Prostate gland (tissue), 2 donors: ENCODE results near the gene AAMP. TPM values are rescaled to one million over a fixed set of nuclear protein-coding genes. Genes with fewer than 3 reads are reported as not detected.
A peak's percentile ranks its signal among the peaks of the same experiment; 100 is the strongest.

Source experiments
- DNase-seq: peaks from one replicate; pipeline ENCODE4 v3.0.0-alpha.2; 2019; ENCODE audit warnings: low spot score
- H3K27ac ChIP-seq, 2 donors: fragments of 200-600 bp; sonication (generic); 2 replicates each; pipeline ENCODE4 v1.5.1; 2017 to 2019
- H3K27me3 ChIP-seq: fragments of 200-600 bp; sonication (generic); replicated peaks from 2 replicates; pipeline ENCODE4 v1.5.1; 2019; ENCODE audit not compliant: insufficient read depth
- H3K36me3 ChIP-seq, 2 donors: fragments of 200-600 bp; sonication (generic); 1 replicate in 1 of 2; 2 replicates in 1 of 2; pipeline versions ENCODE4 v1.5.1 to v1.8.1; 2017 to 2019
- H3K4me1 ChIP-seq: fragments of 200-600 bp; sonication (generic); replicated peaks from 2 replicates; pipeline ENCODE4 v1.5.1; 2019
- H3K4me3 ChIP-seq, 2 donors: fragments of 200-600 bp; sonication (generic); 2 replicates each; pipeline ENCODE4 v1.5.1; 2017 to 2019
- H3K9me3 ChIP-seq: fragments of 200-600 bp; sonication (generic); 2 replicates; pipeline ENCODE4 v1.5.1; 2017
- POLR2A ChIP-seq: fragments of 450-650 bp; IDR thresholded peaks from one replicate; pipeline ENCODE4 v1.6.1; 2016; ENCODE audit warnings: antibody characterized with exemption, mild to moderate bottlenecking
- POLR2AphosphoS5 ChIP-seq: sonication (generic); formaldehyde crosslinking; IDR thresholded peaks from one replicate; pipeline ENCODE4 v1.6.1; 2017; ENCODE audit warnings: antibody characterized with exemption
- whole genome bisulfite sequencing: methylation state at CpG from one replicate; pipeline ENCODE4 v1.1.5; 2018; 5-methylcytosine and 5-hydroxymethylcytosine counted together
- intact Hi-C: fragments of 100-400 bp; cut with DNase I; formaldehyde crosslinking; loops from one replicate; pipeline ENCODE4 v1.14.2; 2022
- total RNA-seq, 2 donors: library from RNA; depleted of rRNA; stranded (reverse); fragments of >200 nt; gene quantifications; one replicate each; pipeline ENCODE4 v1.1.0, GENCODE V29; 2016
- TF ChIP-seq, protein P1 (sequence below), 4 experiments: fragments of 200-600 bp in 2 of 4; fragments of 450-650 bp in 2 of 4; sonication (generic) in 2 of 4; IDR thresholded peaks; 1 replicate in 3 of 4; 2 replicates in 1 of 4; pipeline ENCODE4 v1.5.1; 2016 to 2019; ENCODE audit warnings: antibody characterized with exemption in 4 of 4, mild to moderate bottlenecking in 2 of 4, moderate library complexity in 2 of 4

The AAMP gene
- total RNA-seq, 2 donors from 2014 or later = 217 to 237 TPM

GRCh38 chr2:218224186-218224585, 45.8 kb downstream of the AAMP start:
- Histone ChIP-seq H3K4me1 (peaks cover 9% of the 10 kb centered on the region), H3K4me3 (no peak overlapping the region), H3K9me3 (no peaks in the 10 kb centered on the region), H3K27ac (no peak overlapping the region), H3K36me3 (no peaks in the 10 kb centered on the region), H3K27me3 (no peaks in the 10 kb centered on the region)
- TF ChIP-seq POLR2AphosphoS5 = no peak
- TF ChIP-seq, protein P1, sequence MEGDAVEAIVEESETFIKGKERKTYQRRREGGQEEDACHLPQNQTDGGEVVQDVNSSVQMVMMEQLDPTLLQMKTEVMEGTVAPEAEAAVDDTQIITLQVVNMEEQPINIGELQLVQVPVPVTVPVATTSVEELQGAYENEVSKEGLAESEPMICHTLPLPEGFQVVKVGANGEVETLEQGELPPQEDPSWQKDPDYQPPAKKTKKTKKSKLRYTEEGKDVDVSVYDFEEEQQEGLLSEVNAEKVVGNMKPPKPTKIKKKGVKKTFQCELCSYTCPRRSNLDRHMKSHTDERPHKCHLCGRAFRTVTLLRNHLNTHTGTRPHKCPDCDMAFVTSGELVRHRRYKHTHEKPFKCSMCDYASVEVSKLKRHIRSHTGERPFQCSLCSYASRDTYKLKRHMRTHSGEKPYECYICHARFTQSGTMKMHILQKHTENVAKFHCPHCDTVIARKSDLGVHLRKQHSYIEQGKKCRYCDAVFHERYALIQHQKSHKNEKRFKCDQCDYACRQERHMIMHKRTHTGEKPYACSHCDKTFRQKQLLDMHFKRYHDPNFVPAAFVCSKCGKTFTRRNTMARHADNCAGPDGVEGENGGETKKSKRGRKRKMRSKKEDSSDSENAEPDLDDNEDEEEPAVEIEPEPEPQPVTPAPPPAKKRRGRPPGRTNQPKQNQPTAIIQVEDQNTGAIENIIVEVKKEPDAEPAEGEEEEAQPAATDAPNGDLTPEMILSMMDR (IDR thresholded peaks at IDR 0.05) = no peak
- TF ChIP-seq POLR2A = no peak
- WGBS = 78% methylated on average over 1 of the region's 1 CpG
- DNase-seq = no peak
- intact Hi-C loops = no loop called here

DNA sequence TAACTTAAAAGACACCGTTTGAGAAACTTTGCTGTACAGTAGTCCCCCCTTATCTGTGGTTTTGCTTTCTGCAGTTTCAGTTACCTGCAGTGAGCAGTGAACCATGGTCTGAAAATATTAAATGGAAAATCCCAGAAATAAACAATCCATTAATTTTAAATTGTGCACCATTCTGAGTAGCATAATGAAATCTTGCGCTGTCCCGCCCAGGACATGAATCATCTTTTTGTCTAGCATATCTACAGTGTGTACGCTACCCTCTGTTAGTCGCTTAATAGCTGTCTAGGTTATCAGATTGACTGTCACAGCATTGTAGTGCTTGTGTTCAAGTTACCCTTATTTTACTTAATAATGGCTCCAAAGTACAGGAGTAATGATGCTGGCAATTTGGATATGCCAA, 46.9 kb downstream of the AAMP start:
- Histone ChIP-seq H3K27me3 (no peaks in the 10 kb centered on the region), H3K27ac (no peak overlapping the region), H3K36me3 (no peaks in the 10 kb centered on the region), H3K4me1 (peaks cover 13% of the 10 kb centered on the region), H3K4me3 (no peak overlapping the region), H3K9me3 (no peaks in the 10 kb centered on the region)
- WGBS = 75% methylated on average over 5 of the region's 5 CpGs
- TF ChIP-seq POLR2AphosphoS5 (no peak), POLR2A (no peak)
- TF ChIP-seq, protein P1 (IDR thresholded peaks at IDR 0.05) = no peak
- intact Hi-C loops = no loop called here
- no peak for DNase-seq

- H3K9me3 ChIP-seq = no peaks in the 10 kb centered on the region
- H3K36me3 ChIP-seq = no peaks in the 10 kb centered on the region
- no peak for DNase-seq
- H3K4me1 ChIP-seq = peaks cover 15% of the 10 kb centered on the region
- peak overlapping the region in 1 of 2 donors; percentile 9 for H3K27ac ChIP-seq
- TF ChIP-seq, protein P1 (IDR thresholded peaks at IDR 0.05) = no peak
- TF ChIP-seq POLR2A (no peak), POLR2AphosphoS5 (no peak)
- intact Hi-C loops = no loop called here
- H3K27me3 ChIP-seq = no peaks in the 10 kb centered on the region
- no peak overlapping the region for H3K4me3 ChIP-seq
- WGBS = 64% methylated on average over 5 of the region's 5 CpGs
Observed at GRCh38 chr2:218221000-218221399, 48.9 kb downstream of the AAMP start.

DNA sequence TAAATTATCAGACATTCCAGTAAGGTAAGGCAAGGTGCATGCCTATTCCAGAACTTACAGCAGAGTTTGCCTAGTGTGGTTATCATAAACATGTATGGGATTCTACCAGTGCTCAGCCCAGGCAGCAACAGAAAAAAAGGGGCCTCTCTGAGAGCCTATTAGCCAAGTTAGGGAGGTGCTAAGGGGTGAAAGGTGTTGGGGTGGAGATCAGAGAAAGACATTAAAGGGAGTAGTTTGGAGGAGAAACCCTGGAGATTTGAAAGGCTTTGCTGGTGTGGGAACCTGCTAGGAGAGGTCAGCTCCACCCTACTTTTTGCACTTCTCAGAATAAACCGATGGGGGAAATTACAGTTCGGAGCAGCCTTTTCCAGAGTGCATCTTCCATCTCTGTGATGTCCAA, 50.0 kb downstream of the AAMP start:
- no peaks in the 10 kb centered on the region for H3K36me3 ChIP-seq
- H3K4me3 ChIP-seq = no peak overlapping the region
- no peak for DNase-seq
- H3K4me1 ChIP-seq = peaks cover 15% of the 10 kb centered on the region
- TF ChIP-seq POLR2A (no peak), POLR2AphosphoS5 (no peak)
- TF ChIP-seq, protein P1 (IDR thresholded peaks at IDR 0.05) = no peak
- intact Hi-C loops = loop anchor here (5.0 kb wide), 1 partner anchor 52 kb away; the partner anchor contains the start of genes AAMP and PNKD
- WGBS = 50% methylated on average over 2 of the region's 2 CpGs
- H3K27me3 ChIP-seq = no peaks in the 10 kb centered on the region
- H3K9me3 ChIP-seq = no peaks in the 10 kb centered on the region
- peak overlapping the region in 1 of 2 donors; percentile 22 for H3K27ac ChIP-seq
